GM12878 (cell line): ENCODE results near the gene UXT.

ENCODE experiments used
- ESRRA ChIP-seq: IDR thresholded peaks from 2 replicates; pipeline ENCODE4 v1.6.1; 2012; ENCODE audit warnings: mild to moderate bottlenecking, low read length, improper control_type of control experiment
- MLLT1 ChIP-seq: fragments of 450-650 bp; IDR thresholded peaks from 2 replicates; pipeline ENCODE4 v1.6.1; 2016; ENCODE audit warnings: mild to moderate bottlenecking
- NR2C1 ChIP-seq: fragments of 450-650 bp; IDR thresholded peaks from 2 replicates; pipeline ENCODE4 v1.6.1; 2017; ENCODE audit warnings: antibody characterized with exemption, mild to moderate bottlenecking, moderate library complexity
- PKNOX1 ChIP-seq: fragments of 450-650 bp; IDR thresholded peaks from 2 replicates; pipeline ENCODE4 v1.6.1; 2016; ENCODE audit warnings: mild to moderate bottlenecking
- POLR2A ChIP-seq: IDR thresholded peaks from 2 replicates; pipeline ENCODE4 v1.6.1; 2011; ENCODE audit warnings: low read depth, mild to moderate bottlenecking, low read length
- POLR2AphosphoS5 ChIP-seq: IDR thresholded peaks from 2 replicates; pipeline ENCODE4 v1.6.1; 2011; ENCODE audit warnings: mild to moderate bottlenecking, low read length, inconsistent platforms
- TF ChIP-seq, protein P1 (sequence below): IDR thresholded peaks from 2 replicates; pipeline ENCODE4 v1.6.1; 2012; ENCODE audit warnings: mild to moderate bottlenecking, low read depth, low read length

DNA sequence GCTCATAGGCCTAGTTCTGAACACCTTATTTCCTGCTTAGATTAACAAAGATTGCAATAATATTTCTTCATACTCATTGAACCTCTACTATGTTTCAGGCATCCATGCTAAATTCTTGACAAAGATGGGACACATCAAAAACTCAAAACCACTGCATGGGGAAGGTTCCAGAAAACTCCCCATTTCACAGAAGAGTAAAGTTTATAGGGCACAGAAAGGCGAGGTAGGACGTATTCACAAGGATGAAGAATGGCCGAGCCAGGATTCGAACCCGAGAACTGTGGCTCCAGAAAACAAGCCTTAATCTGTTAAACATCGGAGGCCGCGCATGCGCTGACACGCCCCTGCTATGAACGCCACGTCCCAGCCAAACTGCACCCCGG lies 688 bp downstream of the UXT start:
- no peak for TF ChIP-seq MLLT1
- TF ChIP-seq POLR2AphosphoS5 = no peak
- TF ChIP-seq, protein P1, sequence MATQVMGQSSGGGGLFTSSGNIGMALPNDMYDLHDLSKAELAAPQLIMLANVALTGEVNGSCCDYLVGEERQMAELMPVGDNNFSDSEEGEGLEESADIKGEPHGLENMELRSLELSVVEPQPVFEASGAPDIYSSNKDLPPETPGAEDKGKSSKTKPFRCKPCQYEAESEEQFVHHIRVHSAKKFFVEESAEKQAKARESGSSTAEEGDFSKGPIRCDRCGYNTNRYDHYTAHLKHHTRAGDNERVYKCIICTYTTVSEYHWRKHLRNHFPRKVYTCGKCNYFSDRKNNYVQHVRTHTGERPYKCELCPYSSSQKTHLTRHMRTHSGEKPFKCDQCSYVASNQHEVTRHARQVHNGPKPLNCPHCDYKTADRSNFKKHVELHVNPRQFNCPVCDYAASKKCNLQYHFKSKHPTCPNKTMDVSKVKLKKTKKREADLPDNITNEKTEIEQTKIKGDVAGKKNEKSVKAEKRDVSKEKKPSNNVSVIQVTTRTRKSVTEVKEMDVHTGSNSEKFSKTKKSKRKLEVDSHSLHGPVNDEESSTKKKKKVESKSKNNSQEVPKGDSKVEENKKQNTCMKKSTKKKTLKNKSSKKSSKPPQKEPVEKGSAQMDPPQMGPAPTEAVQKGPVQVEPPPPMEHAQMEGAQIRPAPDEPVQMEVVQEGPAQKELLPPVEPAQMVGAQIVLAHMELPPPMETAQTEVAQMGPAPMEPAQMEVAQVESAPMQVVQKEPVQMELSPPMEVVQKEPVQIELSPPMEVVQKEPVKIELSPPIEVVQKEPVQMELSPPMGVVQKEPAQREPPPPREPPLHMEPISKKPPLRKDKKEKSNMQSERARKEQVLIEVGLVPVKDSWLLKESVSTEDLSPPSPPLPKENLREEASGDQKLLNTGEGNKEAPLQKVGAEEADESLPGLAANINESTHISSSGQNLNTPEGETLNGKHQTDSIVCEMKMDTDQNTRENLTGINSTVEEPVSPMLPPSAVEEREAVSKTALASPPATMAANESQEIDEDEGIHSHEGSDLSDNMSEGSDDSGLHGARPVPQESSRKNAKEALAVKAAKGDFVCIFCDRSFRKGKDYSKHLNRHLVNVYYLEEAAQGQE = no peak
- no peak for TF ChIP-seq PKNOX1
- no peak for TF ChIP-seq ESRRA
- no peak for TF ChIP-seq POLR2A
- no peak for TF ChIP-seq NR2C1
